IPS-20b (cell line): ENCODE data around the gene PTPRZ1.

ENCODE experiments used
- H3K27ac ChIP-seq: one replicate; pipeline ENCODE4 v1.5.1; 2013; ENCODE audit warnings: low read length
- H3K27me3 ChIP-seq: 2 replicates; pipeline ENCODE4 v1.6.1; 2013; ENCODE audit warnings: mild to moderate bottlenecking, low read length, inconsistent platforms; ENCODE audit not compliant: insufficient read depth
- H3K36me3 ChIP-seq: 2 replicates; pipeline ENCODE4 v1.6.1; 2013; ENCODE audit warnings: low read depth, mild to moderate bottlenecking, inconsistent platforms, low read length, moderate library complexity; ENCODE audit not compliant: insufficient read depth
- H3K4me1 ChIP-seq: 2 replicates; pipeline ENCODE4 v1.6.1; 2013; ENCODE audit warnings: mild to moderate bottlenecking, control low read depth, inconsistent platforms, low read length, moderate library complexity; ENCODE audit not compliant: insufficient read depth
- H3K4me3 ChIP-seq: 2 replicates; pipeline ENCODE4 v1.5.1; 2013; ENCODE audit warnings: mild to moderate bottlenecking, low read length, inconsistent platforms
- H3K9ac ChIP-seq: 2 replicates; pipeline ENCODE4 v1.6.1; 2013; ENCODE audit warnings: low read depth, mild to moderate bottlenecking, inconsistent platforms, low read length, moderate library complexity
- H3K9me3 ChIP-seq: 2 replicates; pipeline ENCODE4 v1.6.1; 2013; ENCODE audit warnings: mild to moderate bottlenecking, low read depth, low read length, inconsistent platforms; ENCODE audit not compliant: insufficient read depth

The PTPRZ1 gene

GRCh38 chr7:121957626-121958025 is 84.7 kb downstream of the PTPRZ1 start:
- Histone ChIP-seq H3K9me3 (no peaks in the 10 kb centered on the region), H3K27ac (no peak overlapping the region), H3K4me1 (peaks cover 34% of the 10 kb centered on the region; the same call in 1 of the 2 replicates), H3K9ac (no peak overlapping the region), H3K4me3 (no peak overlapping the region), H3K27me3 (no peaks in the 10 kb centered on the region), H3K36me3 (no peaks in the 10 kb centered on the region)

DNA sequence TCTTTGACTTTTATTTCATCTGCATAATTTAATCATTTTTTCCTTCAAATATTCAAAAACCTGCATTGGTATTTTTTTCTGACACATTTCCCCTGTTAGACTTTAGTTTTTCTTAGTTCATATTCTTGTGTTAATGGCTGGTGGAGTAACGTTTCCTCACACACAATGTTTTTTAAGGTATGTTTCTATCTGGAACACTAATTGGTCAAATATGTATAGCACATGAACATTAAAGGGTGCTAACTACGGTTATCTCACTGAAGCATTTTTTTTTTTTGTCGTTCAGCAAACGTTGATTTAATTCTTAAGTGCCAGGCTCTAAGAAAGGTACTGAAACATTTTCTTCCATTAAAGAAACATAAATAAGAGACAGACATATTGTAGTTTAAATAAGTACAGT is 87.7 kb downstream of the PTPRZ1 start:
- Histone ChIP-seq H3K36me3 (no peaks in the 10 kb centered on the region), H3K27ac (no peak overlapping the region), H3K9ac (peak overlapping the region; percentile 18; the same call in 1 of the 2 replicates), H3K4me3 (no peak overlapping the region), H3K4me1 (peaks cover 32% of the 10 kb centered on the region; the same call in 1 of the 2 replicates), H3K27me3 (no peaks in the 10 kb centered on the region), H3K9me3 (no peaks in the 10 kb centered on the region)

GRCh38 chr7:121961089-121961867 is 88.3 kb downstream of the PTPRZ1 start:
- H3K27ac ChIP-seq: peak overlapping the region; percentile 51
- peaks cover 37% of the 10 kb centered on the region; the same call in 1 of the 2 replicates for H3K4me1 ChIP-seq
- H3K27me3 ChIP-seq: no peaks in the 10 kb centered on the region
- H3K4me3 ChIP-seq: no peak overlapping the region
- no peaks in the 10 kb centered on the region for H3K9me3 ChIP-seq
- H3K36me3 ChIP-seq: no peaks in the 10 kb centered on the region
- peak overlapping the region; percentile 18; the same call in 1 of the 2 replicates for H3K9ac ChIP-seq

DNA sequence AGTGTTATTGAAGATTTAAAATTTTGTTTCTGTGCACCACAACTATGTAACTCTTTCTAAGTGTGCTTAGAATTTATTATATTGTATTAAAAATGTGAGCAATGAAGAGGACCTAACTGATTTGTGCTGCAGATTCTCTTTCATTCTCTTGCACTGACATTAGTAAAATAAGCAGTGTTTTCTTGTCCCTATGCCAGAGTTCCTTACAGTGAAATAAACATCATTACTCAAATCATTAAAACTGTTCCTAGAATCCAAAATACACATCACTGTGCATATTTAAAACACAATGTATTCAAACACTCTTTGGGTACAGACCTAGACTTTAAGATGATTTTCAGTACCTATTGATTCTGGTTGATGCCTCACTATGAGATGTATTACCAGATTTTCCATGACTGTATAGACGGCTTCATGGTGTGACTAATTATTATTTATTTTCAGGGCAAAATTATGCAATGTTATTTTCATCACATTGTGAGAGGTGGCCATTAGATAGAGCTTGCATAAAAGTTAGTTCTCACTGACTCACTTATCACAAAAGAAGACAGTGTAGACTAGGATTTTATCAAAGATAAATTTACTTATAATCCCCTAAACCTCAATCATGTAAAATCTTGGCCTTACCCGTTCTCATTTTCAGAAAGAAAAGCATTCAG is 93.4 kb downstream of the PTPRZ1 start:
- peak overlapping the region; percentile 61 for H3K27ac ChIP-seq
- H3K9me3 ChIP-seq: no peaks in the 10 kb centered on the region

DNA sequence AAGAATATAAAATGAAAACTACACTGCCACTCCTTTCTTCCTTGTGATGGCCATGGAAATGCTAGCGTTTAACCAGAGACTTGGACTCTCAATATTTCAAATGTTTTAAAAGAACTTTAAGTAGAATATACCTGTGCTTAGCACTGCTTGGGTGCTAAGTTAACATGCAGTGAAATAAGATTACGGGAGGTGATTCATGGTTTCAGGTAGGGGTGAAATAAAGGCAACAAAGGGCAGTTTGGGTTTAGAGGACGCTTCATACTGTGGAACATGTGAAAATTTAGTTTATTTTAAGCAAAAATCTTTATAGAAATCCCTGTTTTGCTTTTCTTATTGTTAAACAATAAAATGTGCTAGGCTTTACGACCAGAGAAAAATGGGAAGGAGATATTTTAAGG is 94.0 kb downstream of the PTPRZ1 start:
- Histone ChIP-seq H3K36me3 (peaks cover 21% of the 10 kb centered on the region; the same call in 1 of the 2 replicates), H3K9me3 (no peaks in the 10 kb centered on the region), H3K9ac (peak overlapping the region; percentile 13; the same call in 1 of the 2 replicates), H3K4me3 (no peak overlapping the region), H3K27me3 (no peaks in the 10 kb centered on the region), H3K4me1 (peaks cover 31% of the 10 kb centered on the region; the same call in 1 of the 2 replicates), H3K27ac (peak overlapping the region; percentile 61)

More for the DNA sequence above, 93.4 kb downstream of the PTPRZ1 start:
- peaks cover 35% of the 10 kb centered on the region; the same call in 1 of the 2 replicates for H3K4me1 ChIP-seq
- no peak overlapping the region for H3K4me3 ChIP-seq
- H3K36me3 ChIP-seq: peaks cover 16% of the 10 kb centered on the region; the same call in 1 of the 2 replicates
- no peak overlapping the region for H3K9ac ChIP-seq
- H3K27me3 ChIP-seq: no peaks in the 10 kb centered on the region

GRCh38 chr7:121985476-121986030 is 112.6 kb downstream of the PTPRZ1 start:
- Histone ChIP-seq H3K27me3 (no peaks in the 10 kb centered on the region), H3K4me1 (no peaks in the 10 kb centered on the region), H3K4me3 (no peak overlapping the region), H3K9ac (no peak overlapping the region), H3K36me3 (peaks cover 82% of the 10 kb centered on the region), H3K27ac (no peak overlapping the region), H3K9me3 (no peaks in the 10 kb centered on the region)

GRCh38 chr7:121992068-121992467 is 119.1 kb downstream of the PTPRZ1 start:
- no peak overlapping the region for H3K9ac ChIP-seq
- no peak overlapping the region for H3K4me3 ChIP-seq
- no peak overlapping the region for H3K27ac ChIP-seq
- peaks cover 6% of the 10 kb centered on the region for H3K4me1 ChIP-seq
- no peaks in the 10 kb centered on the region for H3K9me3 ChIP-seq
- peaks cover 65% of the 10 kb centered on the region for H3K36me3 ChIP-seq
- H3K27me3 ChIP-seq: no peaks in the 10 kb centered on the region

DNA sequence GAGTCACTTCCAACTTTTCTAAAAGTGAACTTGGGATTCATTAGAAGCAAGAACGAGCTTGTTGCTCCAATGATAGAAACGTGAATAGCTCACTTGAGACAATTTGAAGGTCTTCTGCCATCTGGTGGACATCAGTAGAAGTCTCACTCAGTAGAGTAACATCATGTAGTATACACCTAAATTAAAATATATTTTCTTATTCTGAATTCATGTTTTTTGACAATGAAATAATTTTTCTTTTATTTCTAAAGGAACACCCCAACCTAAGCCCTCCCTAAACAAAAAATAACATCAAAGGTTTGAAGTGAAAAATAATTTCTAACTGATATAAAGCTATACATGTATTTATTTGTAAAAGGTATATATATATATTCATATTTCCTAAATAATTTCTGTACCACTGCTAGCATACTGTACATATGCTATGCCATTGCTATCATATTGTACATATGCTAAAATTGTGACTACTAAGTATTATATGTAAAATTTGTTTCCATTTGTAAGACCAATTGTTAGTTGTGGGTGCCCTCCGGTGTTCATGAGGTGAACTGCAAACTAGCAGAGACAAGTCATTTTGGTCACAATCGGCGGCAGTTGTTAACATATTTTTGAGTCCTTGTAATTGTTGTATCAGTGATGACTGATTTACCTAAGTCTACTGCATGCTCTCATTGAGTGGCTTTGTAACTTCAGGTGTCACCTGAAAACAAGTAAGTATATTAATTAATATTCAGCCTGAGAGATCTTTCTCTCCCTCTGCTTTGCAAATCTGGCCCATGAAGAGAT is 121.9 kb downstream of the PTPRZ1 start:
- no peak overlapping the region for H3K27ac ChIP-seq
- H3K27me3 ChIP-seq: no peaks in the 10 kb centered on the region
- no peak overlapping the region for H3K9ac ChIP-seq
- H3K36me3 ChIP-seq: peaks cover 72% of the 10 kb centered on the region
- no peak overlapping the region for H3K4me3 ChIP-seq
- peaks cover 6% of the 10 kb centered on the region for H3K4me1 ChIP-seq
- H3K9me3 ChIP-seq: no peaks in the 10 kb centered on the region

DNA sequence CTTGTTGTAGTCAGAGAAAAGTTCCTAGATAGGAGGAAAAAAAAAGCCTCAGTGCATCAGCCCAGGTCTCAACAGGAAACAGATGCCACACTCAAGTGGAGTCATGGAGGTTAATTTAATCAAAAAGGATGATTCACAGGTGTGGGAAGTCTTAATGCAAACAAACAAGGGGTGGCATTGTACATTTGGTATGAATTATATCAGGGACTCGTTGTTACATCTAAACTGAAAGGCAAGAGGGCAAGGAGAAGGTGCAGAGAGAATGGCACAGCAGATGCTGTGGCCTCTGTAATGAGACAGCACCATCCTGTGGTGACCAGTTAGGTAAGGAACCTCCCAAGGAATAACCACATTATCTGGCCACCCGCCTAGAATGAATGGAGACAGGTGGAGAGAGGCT is 133.7 kb downstream of the PTPRZ1 start:
- H3K9me3 ChIP-seq: no peaks in the 10 kb centered on the region
- H3K27ac ChIP-seq: no peak overlapping the region
- H3K4me1 ChIP-seq: no peaks in the 10 kb centered on the region
- no peak overlapping the region for H3K4me3 ChIP-seq
- H3K9ac ChIP-seq: no peak overlapping the region
- no peaks in the 10 kb centered on the region for H3K27me3 ChIP-seq
- peaks cover 42% of the 10 kb centered on the region for H3K36me3 ChIP-seq

DNA sequence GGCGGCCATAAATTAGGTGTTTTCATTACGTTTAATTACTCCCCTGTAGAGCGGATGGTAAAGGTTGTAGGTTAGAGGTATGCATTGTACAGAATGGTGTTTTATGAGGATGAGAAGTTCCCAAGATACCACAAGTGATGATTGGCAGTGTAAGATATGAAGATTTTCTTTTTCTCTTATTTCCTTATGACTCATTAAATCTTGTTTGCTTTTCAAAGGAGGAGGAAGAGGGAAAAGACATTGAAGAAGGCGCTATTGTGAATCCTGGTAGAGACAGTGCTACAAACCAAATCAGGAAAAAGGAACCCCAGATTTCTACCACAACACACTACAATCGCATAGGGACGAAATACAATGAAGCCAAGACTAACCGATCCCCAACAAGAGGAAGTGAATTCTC is 137.2 kb downstream of the PTPRZ1 start:
- Histone ChIP-seq H3K27me3 (no peaks in the 10 kb centered on the region), H3K36me3 (peaks cover 69% of the 10 kb centered on the region), H3K4me3 (no peak overlapping the region), H3K9ac (no peak overlapping the region), H3K27ac (no peak overlapping the region), H3K4me1 (no peaks in the 10 kb centered on the region), H3K9me3 (no peaks in the 10 kb centered on the region)

DNA sequence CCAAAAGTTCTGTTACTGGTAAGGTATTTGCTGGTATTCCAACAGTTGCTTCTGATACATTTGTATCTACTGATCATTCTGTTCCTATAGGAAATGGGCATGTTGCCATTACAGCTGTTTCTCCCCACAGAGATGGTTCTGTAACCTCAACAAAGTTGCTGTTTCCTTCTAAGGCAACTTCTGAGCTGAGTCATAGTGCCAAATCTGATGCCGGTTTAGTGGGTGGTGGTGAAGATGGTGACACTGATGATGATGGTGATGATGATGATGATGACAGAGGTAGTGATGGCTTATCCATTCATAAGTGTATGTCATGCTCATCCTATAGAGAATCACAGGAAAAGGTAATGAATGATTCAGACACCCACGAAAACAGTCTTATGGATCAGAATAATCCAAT is 140.1 kb downstream of the PTPRZ1 start:
- H3K36me3 ChIP-seq: peaks cover 70% of the 10 kb centered on the region
- H3K9ac ChIP-seq: no peak overlapping the region
- no peaks in the 10 kb centered on the region for H3K9me3 ChIP-seq
- no peaks in the 10 kb centered on the region for H3K27me3 ChIP-seq
- no peak overlapping the region for H3K4me3 ChIP-seq
- no peak overlapping the region for H3K27ac ChIP-seq
- no peaks in the 10 kb centered on the region for H3K4me1 ChIP-seq
